ENCODE results near the gene DGUOK. TPM values are rescaled to one million over a fixed set of nuclear protein-coding genes. Genes with fewer than 3 reads are reported as not detected.

Gene DGUOK
- total and polyA plus RNA-seq, 12 donors: 40.0 to 112 (median 60.0) TPM

GRCh38 chr2:73961274-73961673 is 34.6 kb downstream of the DGUOK start:
- Histone ChIP-seq H3K4me1 (replicated peaks in 1 of 2) (no peaks in the 10 kb centered on the region), H3K36me3 (replicated peaks in 1 of 2) (peaks cover 0 to 33% of the 10 kb centered on the region in 2 donors), H3K27ac (no peak overlapping the region), H3K27me3 (no peaks in the 10 kb centered on the region), H3K9me3 (replicated peaks in 1 of 3) (no peaks in the 10 kb centered on the region), H3K4me3 (no peak overlapping the region)
- TF ChIP-seq POLR2A (IDR thresholded peaks at IDR 0.05) (no peak), CTCF (IDR thresholded peaks at IDR 0.05) (no peak)
- intact Hi-C loops (cut with DNase I): no loop called here
- 78 to 96% (median 92%) methylated on average over 4 of the region's 4 CpGs for WGBS, 4 donors
- DNase-seq: no peak

GRCh38 chr2:73961823-73962615 is 35.3 kb downstream of the DGUOK start:
- Histone ChIP-seq H3K4me1 (replicated peaks in 1 of 2) (no peaks in the 10 kb centered on the region), H3K9me3 (replicated peaks in 1 of 3) (no peaks in the 10 kb centered on the region), H3K27me3 (no peaks in the 10 kb centered on the region), H3K36me3 (replicated peaks in 1 of 2) (peaks cover 0 to 27% of the 10 kb centered on the region in 2 donors), H3K4me3 (no peak overlapping the region), H3K27ac (no peak overlapping the region)
- intact Hi-C loops (cut with DNase I): no loop called here
- 87 to 92% (median 91%) methylated on average over 12 of the region's 12 CpGs for WGBS, 4 donors
- no peak for DNase-seq
- no peak for TF ChIP-seq POLR2A (IDR thresholded peaks at IDR 0.05)
- no peak for TF ChIP-seq CTCF (IDR thresholded peaks at IDR 0.05)

GRCh38 chr2:73962798-73963197 is 36.1 kb downstream of the DGUOK start:
- Histone ChIP-seq H3K27me3 (no peaks in the 10 kb centered on the region), H3K4me1 (replicated peaks in 1 of 2) (no peaks in the 10 kb centered on the region), H3K4me3 (no peak overlapping the region), H3K27ac (no peak overlapping the region), H3K36me3 (replicated peaks in 1 of 2) (peaks cover 0 to 21% of the 10 kb centered on the region in 2 donors), H3K9me3 (replicated peaks in 1 of 3) (no peaks in the 10 kb centered on the region)
- no peak for DNase-seq
- no peak for TF ChIP-seq POLR2A (IDR thresholded peaks at IDR 0.05)
- no peak for TF ChIP-seq CTCF (IDR thresholded peaks at IDR 0.05)
- intact Hi-C loops (cut with DNase I): no loop called here
- 58 to 88% (median 71%) methylated on average over 5 of the region's 5 CpGs for WGBS, 4 donors

GRCh38 chr2:73963385-73964120 is 36.9 kb downstream of the DGUOK start:
- H3K36me3 ChIP-seq (replicated peaks in 1 of 2): peaks cover 0 to 14% of the 10 kb centered on the region in 2 donors
- intact Hi-C loops (cut with DNase I): no loop called here
- H3K27me3 ChIP-seq: no peaks in the 10 kb centered on the region
- WGBS, 4 donors: 63 to 77% (median 68%) methylated on average over 13 of the region's 13 CpGs
- H3K27ac ChIP-seq: no peak overlapping the region
- TF ChIP-seq CTCF (IDR thresholded peaks at IDR 0.05) (no peak), POLR2A (IDR thresholded peaks at IDR 0.05) (no peak)
- no peaks in the 10 kb centered on the region for H3K4me1 ChIP-seq (replicated peaks in 1 of 2)
- H3K9me3 ChIP-seq (replicated peaks in 1 of 3): no peaks in the 10 kb centered on the region
- peak in 2 of 7 donors; percentile 26 to 28 for DNase-seq
- no peak overlapping the region for H3K4me3 ChIP-seq

Measured in adrenal gland (tissue), 12 donors.